Adrenal gland (tissue), 12 donors: ENCODE data around the gene FAM174C. TPM values are rescaled to one million over a fixed set of nuclear protein-coding genes. Genes with fewer than 3 reads are reported as not detected.
A peak's percentile ranks its signal among the peaks of the same experiment; 100 is the strongest.

Experiments
- DNase-seq, 7 donors: peaks; one replicate each; pipeline ENCODE4 v3.0.0-alpha.2; 2019 to 2020
- H3K27ac ChIP-seq, 5 donors: fragments of 200-600 bp; sonication (generic) in 4 of 5; 1 replicate in 3 of 5; 2 replicates in 2 of 5; pipeline versions ENCODE4 v1.5.1 to v1.8.0; 2016 to 2020; ENCODE audit warnings: mild to moderate bottlenecking in 1 of 5
- H3K27me3 ChIP-seq: fragments of 200-600 bp; 2 replicates; pipeline ENCODE4 v1.8.0; 2021
- H3K36me3 ChIP-seq, 2 donors: fragments of 200-600 bp; replicated peaks in 1 of 2; 1 replicate in 1 of 2; 2 replicates in 1 of 2; pipeline versions ENCODE4 v1.5.1 to v1.8.0; 2018 to 2022
- H3K4me1 ChIP-seq, 2 donors: fragments of 200-600 bp; replicated peaks in 1 of 2; 1 replicate in 1 of 2; 2 replicates in 1 of 2; pipeline versions ENCODE4 v1.5.1 to v1.8.0; 2018 to 2021
- H3K4me3 ChIP-seq, 4 donors: fragments of 200-600 bp; sonication (generic) in 3 of 4; one replicate each; pipeline ENCODE4 v1.5.1; 2016 to 2018
- H3K9me3 ChIP-seq, 3 donors: fragments of 200-600 bp; sonication (generic) in 1 of 3; replicated peaks in 1 of 3; 1 replicate in 2 of 3; 2 replicates in 1 of 3; pipeline versions ENCODE4 v1.5.1 to v1.8.0; 2016 to 2021
- POLR2A ChIP-seq, 2 donors: fragments of 450-650 bp; IDR thresholded peaks; one replicate each; pipeline ENCODE4 v1.6.1; 2017; ENCODE audit warnings: antibody characterized with exemption in 2 of 2, mild to moderate bottlenecking in 2 of 2, moderate library complexity in 1 of 2
- WGBS, 4 donors: extraction: QIAGEN DNeasy Blood & Tissue Kit in 2 of 4; methylation state at CpG; one replicate each; pipeline versions ENCODE4 v1.1.5 to v1.1.7; 2013 to 2017; 5-methylcytosine and 5-hydroxymethylcytosine counted together
- intact Hi-C, 2 donors: fragments of 100-400 bp; cut with DNase I; formaldehyde crosslinking; loops; one replicate each; pipeline versions ENCODE4 v1.14.1 to v1.15.0; 2022 to 2023
- polyA plus RNA-seq, 3 donors: library from polyadenylated mRNA; stranded (reverse); fragments of 200-250 nt in 2 of 3; fragments of 350-450 nt in 1 of 3; fragmentation: Illumina TruSeq in 1 of 3; extraction: RNeasy Lipid Tissue Mini Kit (QIAGEN cat#74804) in 1 of 3; gene quantifications; one replicate each; pipeline ENCODE4 v1.2.3, GENCODE V29; 2013 to 2014
- total RNA-seq, 9 donors: library from RNA; depleted of rRNA in 4 of 9; stranded (reverse); fragments of >200 nt in 4 of 9; fragments of 120-200 nt in 1 of 9; fragmentation: NEBNext Ultra II Directional in 1 of 9; extraction: Animal tissue kit (Norgen Biotek cat#: 25700) in 1 of 9; gene quantifications; one replicate each; pipeline versions ENCODE4 v1.1.0 to v1.2.4, GENCODE V29; 2013 to 2023
- TF ChIP-seq, protein P1 (sequence below), 6 experiments: fragments of 450-650 bp in 4 of 6; fragments of 200-600 bp in 2 of 6; sonication (generic) in 1 of 6; IDR thresholded peaks; 1 replicate in 5 of 6; 2 replicates in 1 of 6; pipeline versions ENCODE4 v1.5.1 to v1.8.0; 2016 to 2021; ENCODE audit warnings: antibody characterized with exemption in 6 of 6, mild to moderate bottlenecking in 2 of 6, moderate library complexity in 1 of 6
- donor health status: healthy with polysubstance abuse.
- donor health status: Bipolar disorder and iron deficiency.
- donor health status: DM: yes; HTN: yes; CAD: no.
- donor health status: DM: no; HTN: no; CAD: no.
- donor health status: DM: no; HTN: no; CAD: no.
- donor health status: DM: yes; HTN: yes; CAD: no.

FAM174C gene
- total and polyA plus RNA-seq, 12 donors = 3.8 to 279 (median 86.5) TPM

DNA sequence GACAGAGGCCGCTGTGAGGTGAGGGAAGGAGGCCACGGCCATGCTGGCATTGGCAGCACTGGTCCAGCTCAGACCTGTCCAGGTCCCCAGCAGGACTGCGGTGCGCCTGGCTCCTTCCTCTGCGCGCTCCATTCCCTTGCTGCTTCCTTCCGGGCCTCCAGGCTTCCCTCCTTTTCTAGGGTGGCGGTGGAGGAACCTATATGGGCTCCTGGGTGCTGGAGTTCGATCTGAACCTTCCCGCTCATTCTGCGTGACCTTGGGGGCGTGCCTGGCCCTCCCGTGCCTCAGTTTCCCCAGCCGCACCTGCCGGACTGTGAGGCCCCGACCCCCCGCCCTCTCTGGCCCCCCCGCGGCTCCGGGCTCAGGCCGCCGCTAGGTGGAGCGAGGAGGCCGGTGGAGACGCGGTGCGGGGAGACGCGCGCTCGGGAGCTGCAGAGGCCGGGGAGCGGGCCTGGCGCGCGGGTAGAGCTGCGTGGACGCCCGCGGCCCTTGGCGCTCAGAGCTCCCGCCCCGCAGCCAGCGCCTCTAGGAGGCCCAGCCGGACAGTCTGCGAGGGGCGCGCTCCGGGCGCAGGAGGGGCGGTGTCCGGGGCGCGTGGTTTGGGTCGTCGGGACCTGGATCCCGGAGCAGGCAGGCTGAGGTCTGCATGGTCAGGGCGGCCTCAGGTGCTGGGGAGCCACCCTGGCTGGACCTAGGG lies 40.3 kb downstream of the FAM174C start:
- Histone ChIP-seq H3K27ac (no peak overlapping the region), H3K9me3 (no peaks in the 10 kb centered on the region), H3K36me3 (no peaks in the 10 kb centered on the region), H3K27me3 (peaks cover 33% of the 10 kb centered on the region), H3K4me3 (no peak overlapping the region), H3K4me1 (peaks cover 4 to 6% of the 10 kb centered on the region in 2 donors)
- intact Hi-C loops = loop anchor here in 1 of 2 donors (10.0 kb wide), 1 partner anchor 129 kb away; no protein-coding TSS in a partner anchor
- DNase-seq = peak; percentile 28 to 69 (median 59)
- TF ChIP-seq, protein P1, sequence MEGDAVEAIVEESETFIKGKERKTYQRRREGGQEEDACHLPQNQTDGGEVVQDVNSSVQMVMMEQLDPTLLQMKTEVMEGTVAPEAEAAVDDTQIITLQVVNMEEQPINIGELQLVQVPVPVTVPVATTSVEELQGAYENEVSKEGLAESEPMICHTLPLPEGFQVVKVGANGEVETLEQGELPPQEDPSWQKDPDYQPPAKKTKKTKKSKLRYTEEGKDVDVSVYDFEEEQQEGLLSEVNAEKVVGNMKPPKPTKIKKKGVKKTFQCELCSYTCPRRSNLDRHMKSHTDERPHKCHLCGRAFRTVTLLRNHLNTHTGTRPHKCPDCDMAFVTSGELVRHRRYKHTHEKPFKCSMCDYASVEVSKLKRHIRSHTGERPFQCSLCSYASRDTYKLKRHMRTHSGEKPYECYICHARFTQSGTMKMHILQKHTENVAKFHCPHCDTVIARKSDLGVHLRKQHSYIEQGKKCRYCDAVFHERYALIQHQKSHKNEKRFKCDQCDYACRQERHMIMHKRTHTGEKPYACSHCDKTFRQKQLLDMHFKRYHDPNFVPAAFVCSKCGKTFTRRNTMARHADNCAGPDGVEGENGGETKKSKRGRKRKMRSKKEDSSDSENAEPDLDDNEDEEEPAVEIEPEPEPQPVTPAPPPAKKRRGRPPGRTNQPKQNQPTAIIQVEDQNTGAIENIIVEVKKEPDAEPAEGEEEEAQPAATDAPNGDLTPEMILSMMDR (IDR thresholded peaks at IDR 0.05) = peak; percentile 40 to 72 (median 60)
- TF ChIP-seq POLR2A (IDR thresholded peaks at IDR 0.05) = no peak
- WGBS, 4 donors = 8 to 48% (median 27%) methylated on average over 8 to 58 of the region's 58 CpGs

DNA sequence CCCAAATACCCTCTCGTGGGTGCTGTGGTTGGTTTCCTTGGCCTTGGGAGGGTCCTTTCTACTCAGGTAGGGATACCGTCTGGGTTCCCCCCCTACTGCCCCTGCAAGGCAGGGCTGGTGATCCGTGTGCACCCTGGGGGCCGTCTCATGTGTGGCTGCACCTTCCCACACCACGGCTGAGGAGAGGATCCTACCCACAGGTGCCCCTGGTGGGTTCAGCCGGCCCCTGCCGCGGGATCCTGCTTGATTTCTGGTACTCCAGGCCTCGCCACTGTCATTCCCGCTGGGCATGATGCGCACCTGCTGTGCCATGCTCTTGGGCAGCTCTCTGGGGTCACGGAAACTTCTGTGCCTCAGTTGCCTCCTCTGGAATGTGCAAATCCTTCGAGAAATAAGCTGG lies 41.1 kb downstream of the FAM174C start:
- WGBS, 4 donors = 46 to 96% (median 73%) methylated on average over 1 to 13 of the region's 13 CpGs
- peaks cover 32% of the 10 kb centered on the region for H3K27me3 ChIP-seq
- DNase-seq = no peak
- H3K36me3 ChIP-seq = no peaks in the 10 kb centered on the region
- no peaks in the 10 kb centered on the region for H3K9me3 ChIP-seq
- H3K4me1 ChIP-seq = peaks cover 4 to 6% of the 10 kb centered on the region in 2 donors
- TF ChIP-seq POLR2A (IDR thresholded peaks at IDR 0.05) = no peak
- TF ChIP-seq, protein P1 (IDR thresholded peaks at IDR 0.05) = no peak
- no peak overlapping the region for H3K27ac ChIP-seq
- H3K4me3 ChIP-seq = no peak overlapping the region
- intact Hi-C loops = loop anchor here in 1 of 2 donors (10.0 kb wide), 1 partner anchor 128 kb away; no protein-coding TSS in a partner anchor

DNA sequence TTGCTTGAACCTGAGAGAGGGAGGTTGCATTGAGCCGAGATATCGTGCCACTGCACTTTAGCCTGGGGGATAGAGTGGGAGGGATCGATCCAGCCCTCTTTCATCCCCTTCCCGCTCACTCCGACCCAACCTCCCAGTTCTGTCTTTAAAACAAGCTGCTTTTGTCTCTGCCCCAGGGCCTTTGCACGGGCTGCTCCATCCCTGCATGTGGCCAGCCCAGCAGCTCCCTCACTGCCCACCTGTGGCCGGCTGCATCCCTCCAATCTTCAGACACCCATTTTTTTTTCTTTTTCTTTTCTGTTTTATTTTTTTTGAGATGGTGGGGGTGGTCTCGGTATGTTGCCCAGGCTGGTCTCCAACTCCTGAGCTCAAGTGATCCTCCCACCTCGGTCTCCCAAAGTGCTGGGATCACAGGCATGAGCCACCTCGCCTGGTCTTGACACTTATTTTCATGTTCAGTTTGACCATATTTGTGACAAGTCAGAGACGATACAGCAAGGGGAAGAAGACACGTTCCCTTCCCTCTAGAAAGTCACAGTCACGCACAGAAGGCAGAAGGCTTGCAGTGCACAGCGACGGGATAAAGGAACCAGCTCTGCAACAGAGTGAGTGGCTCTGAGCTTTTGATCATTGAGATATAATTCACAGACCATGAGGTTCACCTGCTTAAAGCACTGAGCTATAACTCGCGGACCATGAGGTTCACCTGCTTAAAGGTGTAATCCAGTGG lies 42.1 kb downstream of the FAM174C start:
- no peak for DNase-seq
- Histone ChIP-seq H3K27ac (no peak overlapping the region), H3K27me3 (peaks cover 32% of the 10 kb centered on the region), H3K9me3 (no peaks in the 10 kb centered on the region), H3K36me3 (no peaks in the 10 kb centered on the region), H3K4me3 (no peak overlapping the region), H3K4me1 (peaks cover 4 to 6% of the 10 kb centered on the region in 2 donors)
- intact Hi-C loops = loop anchor here in 1 of 2 donors (10.0 kb wide), 1 partner anchor 127 kb away; no protein-coding TSS in a partner anchor
- TF ChIP-seq POLR2A (IDR thresholded peaks at IDR 0.05) = no peak
- TF ChIP-seq, protein P1 (IDR thresholded peaks at IDR 0.05) = no peak
- WGBS, 4 donors = 74 to 76% (median 75%) methylated on average over 17 of the region's 17 CpGs
